ENCODE measurements around the gene KCNQ2.

- TF ChIP-seq CTCF (IDR thresholded peaks at IDR 0.05) (no peak), EZH2 (IDR thresholded peaks at IDR 0.05) (no peak)
Observed at GRCh38 chr20:63424613-63425012, 47.8 kb downstream of the KCNQ2 start.
